GM19025 (cell line): ENCODE data around the gene FLOT2.
"Not testable (repeated sequence)": the region's sequence is repeated elsewhere in the genome, so short reads cannot be mapped to it uniquely, and the experiment has no call there.

Experiments used
- ATAC-seq: cut with Tn5 transposase; IDR thresholded peaks from one replicate; pipeline ENCODE4 v1.9.1; 2021; ENCODE audit warnings: mild to moderate bottlenecking, low read depth, moderate library complexity; ENCODE audit not compliant: unreplicated experiment

The FLOT2 gene

DNA sequence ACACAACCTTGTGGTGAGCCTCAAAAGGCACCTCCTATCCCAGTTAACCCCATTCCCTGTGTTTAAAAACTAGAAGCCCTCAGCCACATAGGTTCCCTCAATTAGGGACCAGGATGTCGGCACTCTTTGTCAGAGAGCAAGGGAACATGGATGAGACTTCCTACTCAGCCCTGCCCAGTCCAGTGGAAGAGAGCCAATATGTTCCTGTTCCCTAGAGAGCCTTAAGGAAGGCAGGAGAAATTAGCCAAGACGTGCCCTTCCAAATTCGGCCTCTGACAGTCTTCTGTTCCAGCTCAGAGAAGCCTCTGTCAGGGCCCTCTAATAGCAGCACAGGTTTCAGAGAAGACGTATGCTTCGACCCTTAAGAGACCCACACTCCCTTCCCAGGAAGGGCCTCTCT, 19.9 kb upstream of the FLOT2 start:
- no peak for ATAC-seq

DNA sequence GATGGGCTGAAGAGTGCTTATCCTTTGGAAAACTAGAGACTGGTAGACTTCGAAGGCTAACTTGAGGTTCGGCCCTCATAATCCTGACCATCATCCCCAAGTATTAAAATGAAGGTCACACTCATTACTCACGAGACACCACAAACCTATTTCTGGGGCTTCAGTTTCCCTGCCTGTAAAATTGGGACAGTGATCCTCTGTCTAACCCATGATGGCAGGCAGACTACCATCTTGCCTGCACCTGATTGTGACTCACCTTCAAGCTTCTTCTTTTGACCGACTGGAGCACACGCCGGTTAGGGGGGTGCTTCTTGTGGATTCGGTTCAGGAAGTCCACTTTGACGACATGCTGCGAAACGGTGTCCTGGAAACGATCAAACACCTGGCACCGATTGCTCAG, 19.5 kb upstream of the FLOT2 start:
- ATAC-seq: no peak

DNA sequence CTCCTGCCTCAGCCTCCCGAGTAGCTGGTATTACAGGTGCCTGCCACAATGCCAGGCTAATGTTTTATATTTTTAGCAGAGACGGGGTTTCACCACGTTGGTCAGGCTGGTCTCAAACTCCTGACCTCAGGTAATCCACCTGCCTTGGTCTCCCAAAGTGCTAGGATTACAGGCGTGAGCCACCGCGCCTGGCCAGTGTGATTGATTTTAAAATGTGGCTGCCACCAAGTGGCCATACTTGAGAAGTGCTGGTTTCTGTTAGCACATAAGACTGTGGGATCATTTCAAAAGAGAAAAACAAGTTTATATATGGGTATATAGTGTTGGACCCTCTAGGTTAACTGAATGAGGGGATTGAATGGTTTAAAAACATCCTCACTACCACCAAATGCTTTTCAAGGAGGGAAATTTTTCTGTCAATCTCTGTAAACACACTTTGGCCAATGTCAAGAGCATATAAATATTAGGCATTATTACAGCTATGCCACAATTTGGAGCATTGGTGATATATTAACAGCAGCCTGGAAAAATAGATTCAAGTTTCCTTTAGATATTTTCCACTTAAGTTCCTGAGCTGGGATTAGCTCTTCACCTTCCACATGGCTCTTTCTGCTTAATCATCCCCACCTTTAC, 18.9 kb upstream of the FLOT2 start:
- ATAC-seq: no peak

DNA sequence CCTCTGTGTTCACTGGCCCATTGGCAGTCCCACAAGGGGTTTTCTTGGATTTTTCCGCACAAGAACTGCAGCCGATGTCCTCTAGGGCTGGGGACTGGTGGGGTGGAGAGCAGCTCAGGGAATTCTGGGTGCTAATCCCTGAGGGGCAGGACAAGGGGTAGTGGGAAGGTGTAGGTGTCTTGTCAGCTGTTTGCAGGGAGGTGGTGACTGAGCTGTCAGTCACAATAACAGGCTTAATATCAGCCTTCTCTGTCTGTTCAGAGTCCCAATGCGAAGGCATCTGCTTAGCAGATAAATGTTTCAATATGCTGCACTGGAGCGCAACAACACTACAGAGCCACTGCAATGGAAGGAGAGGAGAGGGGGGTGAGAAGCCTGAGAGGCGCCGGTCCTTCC, 15.4 kb upstream of the FLOT2 start:
- no peak for ATAC-seq

DNA sequence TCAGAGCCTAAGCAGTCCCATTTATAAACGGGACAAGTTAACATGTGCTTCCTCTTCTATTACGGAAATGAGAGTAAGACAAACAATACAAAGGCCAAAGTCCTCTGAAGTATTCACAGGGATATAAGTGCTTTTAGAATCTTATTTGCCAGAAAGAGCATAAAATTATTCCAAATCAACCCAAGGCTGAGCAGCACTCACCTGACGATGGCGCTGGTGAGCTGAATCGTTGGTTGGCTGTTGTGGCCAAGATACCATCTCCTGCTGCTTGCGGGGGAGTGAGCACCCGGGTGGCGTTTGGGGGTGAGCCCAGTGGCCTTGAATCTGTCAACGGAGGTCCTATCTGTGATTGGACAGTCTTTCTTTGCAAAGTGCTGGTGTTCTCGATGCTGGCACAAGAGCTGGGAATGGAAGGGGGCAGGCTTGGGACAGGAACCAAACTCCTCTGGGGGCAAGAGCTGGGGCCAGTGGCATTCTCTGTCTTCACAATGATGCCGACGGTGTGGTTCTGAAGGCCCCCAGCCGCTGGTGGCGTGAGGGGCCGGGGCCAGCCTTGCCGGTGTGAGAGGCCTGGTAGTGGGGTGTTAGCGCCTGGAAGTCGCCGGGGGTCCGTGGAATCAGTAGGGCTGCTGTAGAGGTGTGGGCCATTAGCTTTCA, 14.9 kb upstream of the FLOT2 start:
- no peak for ATAC-seq

DNA sequence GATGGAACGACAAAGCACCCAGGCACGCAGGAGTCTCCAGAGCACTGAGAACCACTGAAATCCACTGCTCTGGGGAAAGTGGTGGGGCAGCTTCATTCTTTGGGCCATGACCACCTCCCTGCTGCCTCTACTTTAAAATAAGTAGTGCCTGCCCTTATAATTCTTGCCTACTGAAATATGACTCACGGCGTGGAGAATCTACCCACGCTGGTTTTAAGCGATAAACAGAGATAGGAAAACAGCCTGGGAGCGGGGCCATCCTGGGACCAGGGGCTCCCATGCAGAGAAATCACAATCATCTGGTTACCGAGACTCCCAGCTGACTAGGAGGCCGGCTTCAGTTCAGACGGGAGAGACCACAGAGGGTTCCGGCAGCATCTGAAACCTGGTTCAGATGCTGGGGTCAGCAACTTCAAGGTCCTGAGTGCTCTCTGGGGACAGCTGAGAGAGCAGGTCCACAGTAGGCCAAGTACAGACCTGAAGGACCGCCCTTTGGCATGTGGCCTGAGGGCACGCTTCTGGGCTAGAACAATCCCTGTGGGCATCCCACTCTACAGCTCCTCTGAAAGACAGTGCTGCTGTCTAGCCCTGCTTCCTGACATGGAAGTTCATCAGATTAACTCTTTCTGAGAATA, 14.0 kb upstream of the FLOT2 start:
- ATAC-seq: no peak

DNA sequence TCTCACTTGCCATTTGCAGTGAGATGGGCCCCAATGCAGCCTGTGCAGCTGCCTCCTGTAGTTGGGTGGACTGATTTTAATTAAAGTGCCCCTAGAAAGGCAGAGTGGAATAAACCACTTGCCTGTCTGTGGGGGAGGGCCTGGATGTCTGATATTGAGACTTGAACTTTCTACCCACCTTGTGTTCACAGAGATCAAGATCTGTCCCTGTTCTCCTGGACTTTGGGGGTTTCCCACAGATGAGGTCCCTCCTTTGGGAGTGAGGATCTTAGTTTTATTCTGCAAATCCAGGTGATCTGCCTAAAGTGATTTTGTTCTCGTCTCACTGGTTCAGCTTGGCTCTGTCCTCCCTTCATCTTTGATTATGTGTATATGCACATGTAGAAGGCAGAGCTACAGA, 13.0 kb upstream of the FLOT2 start:
- ATAC-seq: no peak

DNA sequence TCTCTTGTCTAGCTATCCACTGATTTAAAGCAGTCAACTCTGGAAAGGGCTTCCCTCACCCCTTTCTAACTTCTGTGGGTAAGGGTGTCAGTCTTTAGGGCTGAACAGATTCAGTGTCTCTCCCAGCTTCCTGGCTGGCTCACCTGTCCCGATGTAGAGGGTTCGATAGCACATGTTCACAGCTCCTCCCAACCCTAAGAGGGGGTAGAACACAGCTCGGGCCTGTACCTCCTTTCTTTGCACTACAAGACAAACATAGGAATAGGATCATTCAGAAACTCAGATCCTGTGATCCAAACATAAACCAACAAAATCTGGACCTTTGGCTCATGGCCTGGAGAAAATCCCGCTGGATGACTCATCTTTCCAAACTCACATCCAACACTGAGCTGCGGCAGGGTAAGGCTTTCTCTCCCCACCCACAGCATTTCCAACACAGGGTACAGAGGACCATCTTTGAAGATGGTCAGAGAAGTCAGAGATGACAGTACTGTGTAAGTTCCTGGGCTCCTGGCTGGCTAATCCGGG, 11.2 kb upstream of the FLOT2 start:
- no peak for ATAC-seq

DNA sequence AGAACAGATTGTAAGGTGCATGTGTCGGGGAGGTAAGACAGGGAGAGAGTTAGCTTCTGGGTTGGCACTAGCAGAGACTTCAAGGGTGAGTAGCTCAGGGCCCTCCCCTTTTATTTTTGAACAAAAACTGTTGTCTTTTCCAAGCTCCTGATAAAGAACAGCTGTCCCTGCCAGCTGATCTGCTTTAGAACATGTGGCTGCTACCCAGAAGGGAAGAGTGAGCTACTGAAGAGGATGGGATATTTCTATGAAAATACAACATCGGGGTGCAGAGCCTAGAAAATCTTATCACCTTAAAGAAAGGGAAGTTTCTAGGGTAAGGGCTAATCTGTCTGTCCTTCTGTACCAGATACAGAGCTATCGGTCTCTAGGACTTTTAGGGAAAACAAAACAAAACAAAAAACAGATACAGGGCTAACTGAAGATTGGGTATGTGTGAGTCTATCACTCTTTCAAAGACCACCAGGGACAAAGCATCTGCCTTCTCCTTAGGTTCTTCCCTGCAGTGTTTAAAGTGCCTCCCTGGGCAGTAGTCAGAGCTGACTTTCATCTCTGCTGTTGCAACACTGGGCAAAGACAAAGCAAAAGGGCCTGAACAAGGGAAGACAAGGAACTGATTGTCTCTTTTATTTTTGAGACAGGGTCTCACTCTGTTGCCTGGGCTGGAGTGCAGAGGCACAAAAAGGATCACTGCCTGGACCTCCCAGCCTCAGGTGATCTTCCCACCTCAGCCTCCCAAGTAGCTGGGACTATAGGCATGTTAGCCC, 10.4 kb upstream of the FLOT2 start:
- no peak for ATAC-seq

DNA sequence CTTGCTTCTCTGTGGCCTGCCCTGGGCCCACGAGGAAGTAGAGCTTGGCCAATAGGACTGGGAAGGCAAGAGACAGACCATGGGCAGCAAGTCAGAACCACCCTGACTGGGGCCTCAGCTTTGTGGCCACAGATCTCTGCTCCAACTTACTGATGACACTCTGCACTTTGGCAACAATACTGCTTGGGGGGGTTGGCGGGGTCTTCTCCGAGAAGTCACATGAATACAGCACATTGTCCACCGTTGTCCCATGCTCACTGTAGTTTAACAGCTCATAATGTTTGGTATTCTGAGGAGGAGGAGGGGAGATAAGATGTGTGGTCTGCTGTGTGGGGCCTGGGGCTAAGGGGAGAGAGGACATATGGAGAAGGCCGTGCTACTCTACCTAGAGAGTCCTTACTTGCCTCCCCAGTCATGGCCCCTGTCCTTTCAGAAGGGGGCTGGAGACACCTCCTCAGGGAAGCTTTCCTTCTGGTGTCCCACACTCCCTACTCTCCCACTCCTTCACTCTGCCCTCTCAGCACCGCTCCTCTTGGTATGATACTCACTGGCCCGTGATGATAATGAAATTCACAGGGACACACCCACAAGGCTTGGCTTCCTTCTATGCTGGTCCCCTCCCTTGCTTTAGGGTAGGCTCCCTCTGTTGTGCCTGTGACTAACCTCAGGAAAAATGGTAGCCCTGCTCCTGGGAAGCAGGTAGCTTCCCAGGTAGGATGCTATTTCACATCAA, 9.3 kb upstream of the FLOT2 start:
- no peak for ATAC-seq

DNA sequence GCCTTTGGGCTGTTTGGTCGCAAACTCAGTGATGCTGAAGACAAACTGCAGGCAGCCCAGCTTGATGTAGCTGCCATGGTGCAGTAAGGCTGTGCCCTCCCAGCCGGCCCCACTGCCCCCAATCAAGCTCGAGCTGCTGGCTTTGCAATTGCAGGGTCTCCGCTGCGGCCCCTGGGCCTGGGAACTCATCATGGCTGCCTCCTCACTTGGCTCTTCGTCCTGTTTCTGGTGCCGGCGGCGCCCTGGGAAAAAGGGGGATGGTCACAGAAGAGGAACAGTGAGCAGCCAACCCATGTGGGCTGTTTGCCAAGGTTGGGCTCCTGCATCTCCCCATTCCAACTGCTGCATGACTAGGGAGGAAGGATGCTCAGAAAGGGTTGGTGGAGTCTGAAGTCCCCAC, 8.7 kb upstream of the FLOT2 start:
- ATAC-seq: no peak

DNA sequence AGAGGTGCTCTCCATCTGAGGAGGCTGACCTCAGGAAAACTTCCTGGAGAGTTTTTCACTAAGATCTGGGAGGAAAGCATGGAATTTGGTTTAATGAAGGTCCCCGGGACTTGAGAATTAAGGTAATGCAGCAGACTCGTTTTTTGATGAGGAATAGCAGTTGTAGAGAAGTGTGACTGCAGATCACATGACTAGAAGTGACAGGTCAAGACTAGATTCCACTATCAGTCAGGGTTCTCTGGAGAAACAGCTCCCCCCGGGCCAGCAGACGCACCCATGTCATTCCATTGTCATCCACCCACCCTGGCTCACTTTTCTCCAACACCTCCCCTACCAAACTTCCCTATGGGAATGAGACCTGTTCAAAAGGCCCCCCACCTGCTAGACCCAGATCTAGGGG, 7.3 kb upstream of the FLOT2 start:
- no peak for ATAC-seq

DNA sequence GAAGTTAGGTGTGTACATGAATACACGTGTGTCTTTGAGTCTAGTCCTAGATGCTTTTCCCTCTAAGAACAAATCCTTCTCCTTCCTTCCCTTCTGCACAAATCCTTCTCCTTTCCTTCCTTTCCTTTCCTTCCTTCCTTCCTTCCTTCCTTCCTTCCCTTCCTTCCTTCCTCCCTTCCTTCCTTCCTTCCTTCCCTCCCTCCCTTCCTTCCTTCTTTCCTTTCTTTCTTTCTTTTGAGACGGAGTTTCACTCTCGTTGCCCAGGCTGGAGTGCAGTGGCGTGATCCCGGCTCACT, 6.0 kb upstream of the FLOT2 start:
- not testable (repeated sequence) for ATAC-seq

DNA sequence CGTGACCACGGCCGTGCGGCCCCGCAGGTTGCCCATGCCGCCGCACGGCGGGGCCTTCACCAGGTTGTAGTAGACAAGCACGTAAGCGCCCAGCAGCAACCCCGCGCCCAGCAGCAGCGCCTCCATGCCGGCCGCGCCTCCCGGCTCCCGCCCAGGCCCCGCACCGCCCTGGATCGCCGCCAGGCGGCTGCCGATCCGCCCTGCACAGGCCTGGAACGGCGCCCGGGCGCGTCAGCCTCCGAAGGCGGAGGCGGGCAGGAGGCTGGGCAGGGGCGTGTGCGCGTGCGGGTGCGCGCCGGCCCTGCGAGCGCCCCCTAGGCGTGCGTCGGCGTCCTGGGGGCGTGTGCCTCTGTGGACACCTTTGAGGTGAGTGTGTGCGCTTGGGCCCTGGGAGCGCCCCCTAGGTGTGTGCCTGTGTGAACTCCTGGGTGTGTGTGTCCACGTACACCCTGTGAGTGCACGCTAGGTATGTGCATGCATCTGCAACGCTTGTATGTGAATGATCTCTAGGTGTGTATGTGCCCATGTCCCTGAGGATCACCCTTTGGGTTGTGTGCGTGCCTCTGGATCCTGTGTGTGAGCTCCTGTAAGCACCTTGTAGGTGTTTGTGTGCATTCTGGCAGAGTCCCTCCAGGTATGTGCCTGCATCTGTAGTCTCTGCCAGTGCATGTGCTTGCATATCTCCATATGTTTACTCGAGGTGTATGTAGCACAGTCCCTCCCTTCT, 5.4 kb upstream of the FLOT2 start, which contains the start of gene DHRS13:
Gene DHRS13, minus strand, starts transcription at position 261 of the 727 bp plus-strand sequence. Its CDS starts 135 bp downstream, at position 126.
- ATAC-seq: peak; percentile 85

DNA sequence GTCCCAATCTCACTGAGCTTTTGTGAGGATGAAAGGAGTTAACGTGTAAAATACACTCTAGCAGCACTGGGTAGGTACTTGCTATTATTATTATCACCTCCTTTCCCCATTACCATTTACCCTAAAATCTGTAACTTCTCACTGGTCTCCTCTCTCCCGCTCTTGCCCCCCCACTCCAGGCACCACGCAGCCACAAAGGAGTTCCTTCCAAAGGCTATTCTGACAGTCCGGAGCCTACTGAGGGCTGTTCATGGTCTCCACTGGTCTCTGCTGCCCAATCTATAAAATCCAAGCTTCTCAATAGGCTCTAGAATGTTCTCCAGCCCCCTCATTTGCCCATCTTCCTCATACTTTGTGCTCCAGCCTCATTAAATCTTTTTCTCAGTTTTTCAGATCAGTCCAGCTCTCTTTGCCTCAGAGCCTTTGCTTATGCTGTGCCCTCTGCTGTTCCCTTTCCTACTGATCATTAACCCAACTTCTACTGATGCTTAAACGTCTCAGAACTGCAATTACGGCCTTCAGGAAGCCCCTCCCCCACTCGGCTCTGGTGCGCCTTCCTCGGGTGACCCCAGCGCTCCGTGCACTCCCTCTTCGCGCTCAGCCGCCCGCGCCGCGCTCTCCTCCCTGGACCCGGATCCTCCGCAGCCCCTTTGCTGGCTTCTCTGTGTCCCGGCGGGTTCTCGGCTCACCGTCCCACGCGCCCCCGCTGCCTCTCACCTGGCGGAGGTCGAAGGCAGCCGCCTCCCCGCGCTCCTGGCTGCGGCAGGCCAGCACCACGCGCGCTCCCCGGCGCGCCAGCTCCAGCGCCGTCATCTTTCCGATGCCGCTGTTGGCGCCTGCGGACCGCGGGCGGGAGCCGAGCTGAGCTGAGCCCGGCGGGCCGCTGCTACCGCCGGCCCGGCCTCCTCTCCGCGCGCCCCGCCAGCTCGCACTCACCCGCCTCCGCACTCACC, 4.6 kb upstream of the FLOT2 start:
- no peak for ATAC-seq

DNA sequence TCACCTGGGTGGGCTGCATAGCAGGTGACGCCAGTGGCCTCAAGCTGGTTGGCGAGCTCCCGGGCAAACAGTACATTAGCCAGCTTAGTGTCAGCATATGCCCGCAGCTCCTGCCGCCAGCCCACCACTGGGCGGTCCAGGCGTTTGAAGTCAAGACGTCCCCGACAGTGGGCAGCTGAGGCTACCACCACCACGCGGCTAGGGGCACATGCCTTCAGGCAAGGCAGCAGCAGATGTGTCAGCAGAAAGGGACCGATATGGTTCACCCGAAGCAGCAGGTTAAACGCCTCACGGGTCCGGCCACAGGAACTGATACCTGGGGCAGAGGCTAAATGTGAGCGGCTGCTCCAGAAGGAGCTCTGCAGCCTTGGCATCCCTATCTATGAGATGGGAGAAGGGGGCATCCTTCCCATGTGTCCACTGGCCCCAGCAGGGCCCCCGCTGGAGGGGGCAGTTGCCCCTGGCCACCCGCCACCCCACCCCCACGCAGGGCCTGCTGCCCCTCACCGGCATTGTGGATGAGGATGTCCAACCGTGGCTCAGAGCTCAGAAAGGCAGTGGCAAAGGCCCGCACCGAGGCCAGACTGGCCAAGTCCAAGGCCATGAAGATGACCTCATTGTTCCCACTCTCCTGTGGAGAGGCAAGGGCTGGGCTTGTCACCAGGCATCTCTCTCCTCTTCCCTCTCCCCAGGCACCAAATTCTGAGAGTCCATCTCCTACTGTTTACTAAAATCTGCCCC, 3.6 kb upstream of the FLOT2 start:
- ATAC-seq: no peak

DNA sequence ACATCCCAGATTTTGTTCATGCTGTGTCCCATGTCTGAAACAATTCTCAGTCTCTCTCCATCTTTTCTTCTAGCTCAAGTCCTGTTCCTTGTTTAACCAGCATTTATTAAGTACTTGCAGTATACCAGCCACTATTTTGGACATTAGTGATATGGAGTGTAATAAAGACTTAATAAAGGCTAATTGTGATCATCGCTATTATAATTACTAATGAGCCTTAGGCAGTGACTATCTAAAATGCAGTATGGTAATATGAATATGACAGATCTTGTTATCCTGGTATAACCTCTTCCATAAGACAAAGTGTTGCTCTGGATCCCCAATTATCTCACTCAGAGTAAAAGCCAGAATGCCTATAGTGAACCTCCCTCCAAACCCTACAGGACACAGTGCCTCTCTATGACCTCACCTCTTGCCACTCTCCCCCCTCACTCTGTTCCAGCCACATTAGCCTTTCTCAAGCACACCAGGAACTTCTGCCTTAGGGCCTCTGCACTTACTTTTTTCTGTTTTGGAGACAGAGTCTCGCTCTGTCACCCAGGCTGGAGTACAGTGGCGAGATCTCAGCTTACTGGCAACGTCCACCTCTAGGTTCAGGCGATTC, 1.8 kb upstream of the FLOT2 start:
- ATAC-seq: no peak

DNA sequence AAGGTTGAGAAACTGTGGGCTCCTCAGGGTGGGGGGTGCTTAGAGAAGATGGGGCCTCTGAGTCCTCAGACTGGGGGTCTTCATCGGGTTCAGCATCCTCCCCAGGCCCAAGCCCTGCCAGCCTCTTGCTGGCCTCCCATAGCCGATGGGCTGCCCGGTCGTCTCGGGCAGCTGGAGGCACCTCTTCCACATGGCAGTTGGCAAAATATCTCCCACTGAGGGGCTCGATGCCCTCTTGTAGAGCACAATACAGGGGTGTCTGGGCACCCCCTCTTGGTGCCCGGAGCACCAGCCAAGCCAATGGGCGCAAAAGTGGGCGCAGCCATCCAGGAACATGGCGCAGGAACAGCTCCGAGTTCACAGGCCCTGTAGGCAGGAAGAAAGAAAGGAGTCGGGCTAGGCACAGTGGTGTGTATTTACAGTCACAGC, 1.0 kb upstream of the FLOT2 start:
- ATAC-seq: no peak
